Bronchial epithelial cell (primary cell): Measurements from ENCODE around the gene COQ4. TPM values are rescaled to one million over a fixed set of nuclear protein-coding genes. Genes with fewer than 3 reads are reported as not detected.

ENCODE experiments used
- DNase-seq: peaks from one replicate; pipeline ENCODE4 v3.0.0-alpha.2; 2010; ENCODE audit warnings: low read depth
- FAIRE-seq: peaks from 2 replicates; lab custom pipeline; 2011; peaks lifted over from hg19 to GRCh38; lab: Jason Lieb, UNC
- H3K27me3 ChIP-seq: 2 replicates; pipeline ENCODE4 v1.5.1; 2011; ENCODE audit warnings: low read length; ENCODE audit not compliant: control insufficient read depth, insufficient read depth
- H3K36me3 ChIP-seq: 2 replicates; pipeline ENCODE4 v1.5.1; 2011; ENCODE audit warnings: low read length; ENCODE audit not compliant: control insufficient read depth, insufficient read depth
- H3K4me3 ChIP-seq: 2 replicates; pipeline ENCODE4 v1.5.1; 2011; ENCODE audit warnings: mild to moderate bottlenecking, low read depth, low read length, control low read depth
- CTCF ChIP-seq: IDR thresholded peaks from 2 replicates; pipeline ENCODE4 v1.5.1; 2011; ENCODE audit warnings: mild to moderate bottlenecking, moderate library complexity, low read length, control low read depth, inconsistent platforms; ENCODE audit not compliant: insufficient read depth, severe bottlenecking
- total RNA-seq: library from RNA; depleted of rRNA; stranded (reverse); fragments of >200 nt; gene quantifications from 2 replicates; pipeline ENCODE4 v1.2.1, GENCODE V29; 2014

The COQ4 gene
- total RNA-seq, 1 donor from 2014 or later: 24.7 TPM

GRCh38 chr9:128292009-128292408, 30.6 kb upstream of the COQ4 start:
- FAIRE-seq (no peak), DNase-seq (no peak)
- no peak for TF ChIP-seq CTCF
- H3K27me3 ChIP-seq: no peaks in the 10 kb centered on the region
- H3K36me3 ChIP-seq: no peaks in the 10 kb centered on the region
- no peak overlapping the region for H3K4me3 ChIP-seq

- FAIRE-seq: no peak
- TF ChIP-seq CTCF: no peak
Observed at GRCh38 chr9:128293091-128293490, 29.5 kb upstream of the COQ4 start.

GRCh38 chr9:128294142-128294541, 28.5 kb upstream of the COQ4 start:
- H3K27me3 ChIP-seq: no peaks in the 10 kb centered on the region
- no peak overlapping the region for H3K4me3 ChIP-seq
- DNase-seq (no peak), FAIRE-seq (no peak)
- no peaks in the 10 kb centered on the region for H3K36me3 ChIP-seq
- TF ChIP-seq CTCF: no peak

More at GRCh38 chr9:128293091-128293490, 29.5 kb upstream of the COQ4 start:
- DNase-seq: no peak
- Histone ChIP-seq H3K4me3 (no peak overlapping the region), H3K27me3 (no peaks in the 10 kb centered on the region), H3K36me3 (no peaks in the 10 kb centered on the region)

GRCh38 chr9:128296340-128297220, 26.1 kb upstream of the COQ4 start:
- Histone ChIP-seq H3K27me3 (no peaks in the 10 kb centered on the region), H3K36me3 (no peaks in the 10 kb centered on the region), H3K4me3 (no peak overlapping the region)
- TF ChIP-seq CTCF: no peak
- no peak for DNase-seq
- FAIRE-seq: no peak

GRCh38 chr9:128297221-128297773, 25.3 kb upstream of the COQ4 start:
- Histone ChIP-seq H3K36me3 (no peaks in the 10 kb centered on the region), H3K4me3 (no peak overlapping the region), H3K27me3 (no peaks in the 10 kb centered on the region)
- FAIRE-seq (no peak), DNase-seq (no peak)
- no peak for TF ChIP-seq CTCF
